Hepatic stellate cell (primary cell): ENCODE results near the gene MAPKAPK3.

Experiments
- DNase-seq: peaks from one replicate; pipeline ENCODE4 v3.0.0; 2011; ENCODE audit warnings: low spot score

The MAPKAPK3 gene

DNA sequence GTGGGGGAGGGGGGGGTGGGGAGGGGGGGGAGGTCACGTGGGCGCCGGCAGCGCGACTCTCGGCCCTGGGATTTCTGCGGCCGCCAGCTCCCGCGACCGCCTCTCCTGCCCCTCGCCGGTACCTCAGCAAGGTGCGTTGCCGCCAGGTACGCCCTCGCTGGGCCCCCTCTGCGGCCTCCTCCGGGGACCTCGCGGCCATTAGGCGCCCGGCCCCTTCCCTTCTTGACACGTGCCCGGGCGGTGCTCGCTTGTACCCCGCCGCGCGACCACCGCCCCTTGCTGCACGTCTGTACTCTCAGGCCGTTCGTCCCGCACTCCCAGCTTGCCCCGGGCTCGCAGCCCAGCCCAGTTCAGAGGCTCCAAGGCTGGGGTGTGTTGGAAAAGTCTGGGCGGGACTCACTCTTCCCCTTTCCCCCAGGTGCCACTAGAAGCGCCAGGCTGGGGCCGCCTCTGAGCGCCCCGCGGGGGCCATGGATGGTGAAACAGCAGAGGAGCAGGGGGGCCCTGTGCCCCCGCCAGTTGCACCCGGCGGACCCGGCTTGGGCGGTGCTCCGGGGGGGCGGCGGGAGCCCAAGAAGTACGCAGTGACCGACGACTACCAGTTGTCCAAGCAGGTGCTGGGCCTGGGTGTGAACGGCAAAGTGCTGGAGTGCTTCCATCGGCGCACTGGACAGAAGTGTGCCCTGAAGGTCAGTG, at the start of gene MAPKAPK3:
TSS of gene MAPKAPK3 (plus strand) at position 56 of the 696 bp plus-strand sequence. CDS start at position 471, 415 bp downstream.
- DNase-seq, result no peak

GRCh38 chr3:50567386-50568167, 49.4 kb upstream of the MAPKAPK3 start, which contains the start of gene C3orf18:
C3orf18 (minus strand) TSS chr3:50567747; CDS start chr3:50565699, 2,048 bp downstream.
- DNase-seq, result peak; percentile 99

GRCh38 chr3:50568947-50569749, 47.8 kb upstream of the MAPKAPK3 start, which contains the start of gene HEMK1:
HEMK1 (plus strand) TSS chr3:50569522; CDS start chr3:50571105, 1,583 bp downstream.
- peak; percentile 100 for DNase-seq

DNA sequence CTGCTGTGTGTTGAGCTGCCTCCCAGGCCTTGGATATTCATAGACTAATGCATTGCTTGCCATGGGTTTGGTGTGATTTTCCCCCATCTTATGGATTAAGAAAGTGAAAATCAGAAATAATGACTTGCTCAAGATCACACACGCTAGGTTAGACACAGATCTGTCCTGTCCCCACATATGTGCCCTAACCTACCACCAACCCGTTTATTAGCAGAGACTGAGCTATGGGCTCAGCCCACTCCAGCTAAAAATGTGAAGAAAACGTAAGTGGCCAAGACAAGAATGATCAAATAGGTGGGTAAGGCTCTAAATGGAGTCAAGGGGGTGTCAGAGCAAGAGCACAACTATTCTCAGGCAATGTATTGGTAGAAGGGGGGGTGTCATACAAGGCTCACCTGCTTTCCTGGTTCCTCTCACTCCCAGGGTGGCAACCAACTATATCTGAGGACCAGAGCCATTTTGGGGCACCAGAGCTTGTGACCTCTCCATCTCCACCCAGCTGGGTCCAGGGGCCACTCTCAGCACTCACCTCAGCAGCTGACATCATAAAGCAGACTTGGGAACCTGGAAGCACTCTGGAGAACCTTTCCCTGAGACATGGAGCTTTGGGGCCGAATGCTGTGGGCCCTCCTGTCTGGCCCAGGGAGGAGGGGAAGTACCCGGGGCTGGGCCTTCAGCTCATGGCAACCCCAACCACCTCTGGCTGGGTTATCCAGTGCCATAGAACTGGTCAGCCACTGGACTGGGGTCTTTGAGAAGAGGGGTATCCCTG, 46.3 kb upstream of the MAPKAPK3 start:
- no peak for DNase-seq

DNA sequence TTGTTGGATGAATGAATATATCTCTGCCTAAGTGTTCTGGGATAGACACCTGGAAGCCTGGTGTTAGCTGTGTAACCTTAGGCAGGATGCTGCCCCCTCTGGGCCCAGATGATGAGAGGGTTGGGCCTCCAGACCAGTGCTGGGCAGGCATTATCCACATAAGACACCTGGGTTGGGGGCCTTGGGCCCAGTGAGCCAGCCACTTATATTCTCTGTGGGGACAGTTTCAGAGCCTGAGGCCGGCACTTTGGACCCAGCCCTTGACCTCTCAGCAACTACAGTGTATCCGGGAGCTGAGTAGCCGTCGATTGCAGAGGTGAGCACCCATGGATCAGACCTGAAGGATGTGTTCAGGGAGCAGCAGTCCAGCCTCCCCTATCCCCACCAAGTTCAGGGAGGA, 45.5 kb upstream of the MAPKAPK3 start:
- no peak for DNase-seq

GRCh38 chr3:50572158-50572557, 44.8 kb upstream of the MAPKAPK3 start:
- peak; percentile 87 for DNase-seq

DNA sequence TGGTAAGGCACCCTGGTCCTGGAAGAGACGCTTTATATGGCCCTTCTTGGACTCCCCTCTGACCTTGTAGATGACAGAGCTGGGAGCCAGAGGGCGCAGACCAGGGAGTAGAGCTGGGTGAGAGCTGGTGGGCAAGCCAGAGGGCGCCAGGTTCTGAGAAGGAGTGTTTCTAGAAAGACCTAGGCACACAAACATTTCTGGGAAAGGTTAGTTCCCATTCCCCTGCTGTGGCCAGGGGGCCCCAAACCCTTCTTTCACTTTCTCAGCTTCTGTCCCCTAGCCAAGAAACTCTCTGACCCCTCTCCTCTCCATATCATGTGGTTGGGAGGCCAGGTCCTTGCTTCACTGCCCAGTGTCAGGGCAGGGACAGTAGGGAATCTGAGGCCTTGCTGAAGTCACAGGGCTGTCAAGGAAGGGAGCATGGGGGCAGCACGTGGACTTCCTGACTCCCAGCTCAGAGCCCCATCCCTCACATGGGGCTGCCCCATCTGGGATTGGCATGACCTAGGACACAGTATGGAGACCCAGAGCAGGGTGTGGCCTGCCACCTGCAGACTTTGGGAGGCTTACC, 44.1 kb upstream of the MAPKAPK3 start:
- DNase-seq, result no peak

DNA sequence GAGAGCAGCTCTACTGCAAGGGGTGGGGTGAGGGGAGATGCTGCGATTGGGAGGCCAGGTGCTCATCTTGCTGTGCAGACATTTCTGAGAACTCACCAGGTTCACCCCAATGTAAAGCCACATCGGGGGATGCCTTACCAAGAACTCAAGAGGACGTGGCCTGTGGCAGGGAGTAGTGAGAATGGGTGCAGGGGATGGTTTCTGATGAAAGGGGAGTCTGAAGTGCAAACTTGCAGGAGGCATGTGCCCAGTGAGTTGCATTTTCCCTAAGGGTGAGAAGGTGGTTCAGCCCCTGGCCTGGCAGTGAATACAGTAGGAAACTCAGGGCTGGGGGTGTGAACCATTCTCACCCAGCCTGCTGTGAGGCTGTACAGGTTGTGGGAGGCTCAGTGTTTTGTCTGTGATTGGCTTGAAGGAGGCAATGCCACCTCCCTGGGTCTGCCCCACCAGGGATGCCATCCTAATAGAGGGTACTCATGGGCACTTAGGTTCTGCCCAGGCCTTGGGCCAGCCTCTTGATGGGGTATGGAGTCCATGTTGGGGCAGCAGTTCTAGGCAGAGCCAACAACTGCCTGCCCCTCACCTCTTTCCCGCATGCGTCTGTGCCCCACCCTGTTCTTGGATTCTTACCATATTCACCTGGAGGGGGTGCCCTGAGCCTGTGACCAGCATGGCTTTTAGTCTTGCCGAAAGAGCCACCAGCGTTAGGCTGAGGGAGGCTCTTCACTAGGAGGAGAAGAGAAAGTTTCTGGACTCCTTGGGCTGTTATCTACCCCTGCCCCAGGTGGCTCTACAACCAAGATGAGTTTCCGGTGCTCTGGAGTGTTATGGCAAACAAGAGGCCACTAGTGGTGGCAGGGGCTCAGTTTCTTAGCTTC, 43.1 kb upstream of the MAPKAPK3 start:
- DNase-seq, result no peak

GRCh38 chr3:50574444-50574831, 42.5 kb upstream of the MAPKAPK3 start:
- no peak for DNase-seq

- DNase-seq, result no peak
These were observed 41.6 kb upstream of the MAPKAPK3 start for GRCh38 chr3:50575372-50575771.

- DNase-seq, result no peak
These were observed 39.6 kb upstream of the MAPKAPK3 start for GRCh38 chr3:50577348-50577747.

DNA sequence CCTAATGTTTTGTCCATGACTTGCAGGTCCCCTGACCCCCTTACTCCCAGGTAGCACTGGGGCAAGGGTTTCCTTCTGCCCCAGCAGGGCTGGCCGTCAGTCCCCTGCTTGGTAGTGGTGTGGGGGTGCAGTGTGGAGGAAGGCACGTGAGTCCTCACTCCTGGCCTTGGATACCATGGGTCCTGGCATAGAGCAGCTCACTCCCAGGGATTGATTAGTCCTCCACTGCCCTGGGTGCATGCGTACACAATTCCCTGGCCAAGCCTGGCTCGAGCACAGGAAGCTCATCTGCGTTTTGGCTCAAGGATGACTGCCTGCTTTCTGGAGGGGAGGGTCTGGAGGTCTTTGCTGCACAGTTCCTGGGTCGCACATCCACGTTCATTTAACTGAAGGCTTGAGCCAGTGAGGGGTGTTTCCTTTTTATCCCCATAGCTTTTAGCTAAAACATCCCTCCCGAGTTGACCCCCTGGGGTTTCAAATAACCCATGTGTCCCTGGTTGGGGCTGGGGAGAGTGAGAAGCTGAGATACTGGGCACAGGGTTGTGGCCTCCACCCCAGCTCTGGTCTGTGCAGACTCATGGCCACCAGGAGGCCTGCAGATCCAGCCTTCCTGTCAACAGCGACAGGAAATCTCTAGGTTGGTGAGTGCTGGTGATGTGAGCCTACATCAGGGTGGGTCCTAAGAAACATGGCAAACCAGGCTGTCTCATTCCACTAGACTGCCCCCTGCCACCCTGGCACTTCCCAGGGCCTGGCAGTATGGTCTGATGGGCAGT, 36.1 kb upstream of the MAPKAPK3 start:
- DNase-seq, result no peak

DNA sequence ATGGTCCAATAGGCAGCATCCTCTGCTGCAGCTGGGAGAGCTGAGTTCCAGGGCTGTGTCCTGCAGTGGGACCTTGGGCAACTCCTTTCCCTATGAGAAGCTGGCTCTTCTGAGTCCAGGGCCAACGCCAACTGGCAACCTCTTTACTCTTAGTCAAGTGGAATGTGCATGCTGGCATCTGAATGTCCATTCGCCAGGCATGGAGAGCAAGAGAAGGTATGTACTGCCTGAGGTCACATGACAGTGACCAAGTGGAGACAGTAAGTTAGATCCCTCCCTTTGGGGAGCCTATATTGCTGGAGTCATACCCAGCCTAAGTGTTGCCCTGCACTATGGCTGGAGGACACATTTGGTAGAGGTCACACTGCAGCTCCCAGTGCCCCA, 35.5 kb upstream of the MAPKAPK3 start:
- no peak for DNase-seq

DNA sequence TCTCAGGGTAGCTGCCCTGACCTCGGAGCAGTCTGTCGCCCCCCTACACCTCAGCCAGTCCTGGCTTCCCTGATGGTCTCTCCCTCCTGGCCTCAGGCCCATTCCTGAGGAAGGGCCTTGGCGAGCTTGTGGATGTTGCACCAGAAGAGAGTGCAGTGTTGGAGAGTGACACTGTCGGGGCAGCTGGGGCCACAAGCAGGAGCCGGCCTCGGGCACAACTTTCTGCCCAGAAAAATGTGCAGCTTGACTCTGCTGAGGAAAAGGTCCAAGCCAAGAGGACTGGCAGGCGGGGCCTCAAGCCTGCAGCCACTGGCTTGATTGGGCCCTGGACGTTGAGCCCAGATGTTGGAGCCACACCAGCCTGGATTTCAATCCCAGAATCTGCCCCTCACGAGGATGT, 34.9 kb upstream of the MAPKAPK3 start:
- DNase-seq, result no peak

GRCh38 chr3:50583897-50584296, 33.1 kb upstream of the MAPKAPK3 start:
- no peak for DNase-seq

- DNase-seq, result no peak
These were observed 32.6 kb upstream of the MAPKAPK3 start for GRCh38 chr3:50584391-50584790.

DNA sequence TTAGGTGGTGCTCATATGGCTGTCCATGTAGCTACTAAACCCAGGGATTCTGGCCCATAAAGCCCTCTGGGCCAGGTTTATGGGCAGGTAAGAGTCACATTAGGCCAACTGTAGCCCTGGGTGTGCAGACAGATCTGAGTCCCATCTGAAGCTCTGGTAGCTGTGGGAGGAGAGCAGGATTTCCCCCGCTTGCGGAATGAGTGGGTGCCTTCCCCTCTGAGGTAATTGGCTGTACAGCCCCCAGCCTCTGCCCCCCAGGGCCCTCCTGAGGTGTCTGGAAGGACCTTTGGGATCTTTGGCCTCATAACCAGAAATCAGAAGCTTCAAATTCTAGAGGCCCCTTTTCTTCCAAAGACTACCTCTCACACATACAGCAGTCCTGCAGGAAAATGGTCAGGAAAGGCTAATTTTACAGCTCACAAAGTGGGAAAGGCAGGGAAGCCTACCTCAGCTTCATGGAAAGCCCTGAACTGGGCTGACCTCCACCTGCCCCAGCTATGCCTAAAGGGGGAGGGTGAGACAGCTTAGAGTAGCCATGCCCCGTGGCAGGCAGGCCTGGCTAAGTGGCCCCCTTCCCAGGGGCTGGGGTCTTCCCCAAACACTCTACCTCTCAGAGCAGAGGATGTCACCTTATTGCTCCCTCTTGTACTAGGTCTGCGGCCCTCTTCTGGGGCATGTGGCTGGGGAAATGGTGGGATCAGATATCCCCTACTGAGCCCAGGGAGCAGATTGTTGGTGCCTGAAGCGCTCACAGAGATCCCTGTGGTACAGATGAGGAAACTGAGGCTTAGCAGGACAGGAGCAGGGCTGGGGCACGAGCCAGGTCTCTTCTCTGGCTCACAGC, 30.8 kb upstream of the MAPKAPK3 start:
- no peak for DNase-seq

GRCh38 chr3:50586763-50587070, 30.2 kb upstream of the MAPKAPK3 start:
- DNase-seq, result no peak

DNA sequence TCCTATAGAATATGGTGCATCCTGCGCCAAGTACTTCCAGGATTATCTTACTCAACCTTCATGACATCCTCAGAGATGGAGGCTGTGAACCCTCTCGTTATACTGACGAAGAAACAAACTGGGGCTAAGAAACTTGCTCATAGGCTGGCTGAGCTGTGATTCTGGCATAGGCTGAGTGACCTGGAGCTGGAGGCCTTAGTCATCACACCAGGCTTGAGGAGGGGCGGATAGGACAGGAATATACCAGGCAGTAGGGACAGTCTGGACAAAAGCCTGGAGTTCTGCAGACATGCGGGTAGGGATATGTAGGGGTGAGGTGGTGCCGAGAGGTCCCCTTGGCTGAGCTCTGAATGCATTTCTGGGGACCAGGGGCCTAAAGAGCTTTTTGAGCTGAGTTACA, 29.6 kb upstream of the MAPKAPK3 start:
- DNase-seq, result no peak
